RPMI7951 (cell line): Measurements from ENCODE around the gene CCDC28A. TPM values are rescaled to one million over a fixed set of nuclear protein-coding genes. Genes with fewer than 3 reads are reported as not detected.

Experiments
- DNase-seq: peaks from one replicate; pipeline ENCODE4 v3.0.0-alpha.2; 2012; ENCODE audit warnings: low read depth
- total RNA-seq: library from RNA; depleted of rRNA; stranded (reverse); fragments of >200 nt; shearing (Covaris generic); gene quantifications from 2 replicates; pipeline ENCODE4 v1.2.3, GENCODE V29; 2014

The CCDC28A gene
- total RNA-seq, 1 experiment from 2014 or later: 25.7 TPM

DNA sequence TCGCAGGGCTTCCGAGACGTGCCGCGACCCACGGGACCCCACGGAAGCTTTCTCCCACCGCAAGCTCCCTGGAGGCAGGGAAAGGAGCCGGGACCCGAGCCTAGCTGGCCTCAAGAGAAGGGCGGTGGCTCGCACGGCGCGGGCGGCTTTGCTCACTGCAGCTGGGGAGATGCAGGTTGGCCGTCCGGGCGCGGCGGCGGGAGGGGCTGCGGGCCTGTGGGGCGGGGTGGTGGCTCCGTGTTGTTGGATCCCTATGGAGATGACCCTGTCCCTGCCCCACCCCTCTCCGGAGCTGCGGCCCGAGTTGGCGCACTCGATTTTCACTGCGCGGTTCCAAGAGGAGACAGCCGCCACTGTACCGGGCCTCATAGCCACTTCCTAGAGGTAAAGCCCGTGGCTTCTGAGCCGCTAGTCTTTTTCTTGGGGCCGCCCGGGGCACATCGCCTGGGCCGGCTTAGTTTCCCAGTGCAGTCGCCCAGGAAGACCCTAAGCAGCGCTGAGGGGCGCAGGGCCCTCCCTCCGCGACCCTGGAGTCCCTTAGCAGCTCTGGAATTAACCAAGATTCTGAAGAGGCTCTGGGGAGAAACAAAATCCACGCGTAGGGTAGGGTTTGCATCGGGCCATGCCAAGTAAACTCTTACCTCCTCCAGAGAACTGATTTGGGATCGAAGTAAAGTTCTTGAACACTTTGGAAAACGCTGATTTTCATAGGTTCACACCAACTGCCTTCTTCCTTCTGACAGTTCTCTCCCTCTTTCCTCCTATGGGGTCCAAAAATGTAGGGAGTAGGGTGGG lies 22.4 kb downstream of the CCDC28A start, which contains the start of gene ECT2L:
TSS of gene ECT2L (plus strand) at position 279 of the 795 bp plus-strand sequence. CDS start 17,188 bp downstream, outside the sequence.
- DNase-seq: peak; percentile 85

GRCh38 chr6:138796771-138797170 lies 23.2 kb downstream of the CCDC28A start:
- no peak for DNase-seq

DNA sequence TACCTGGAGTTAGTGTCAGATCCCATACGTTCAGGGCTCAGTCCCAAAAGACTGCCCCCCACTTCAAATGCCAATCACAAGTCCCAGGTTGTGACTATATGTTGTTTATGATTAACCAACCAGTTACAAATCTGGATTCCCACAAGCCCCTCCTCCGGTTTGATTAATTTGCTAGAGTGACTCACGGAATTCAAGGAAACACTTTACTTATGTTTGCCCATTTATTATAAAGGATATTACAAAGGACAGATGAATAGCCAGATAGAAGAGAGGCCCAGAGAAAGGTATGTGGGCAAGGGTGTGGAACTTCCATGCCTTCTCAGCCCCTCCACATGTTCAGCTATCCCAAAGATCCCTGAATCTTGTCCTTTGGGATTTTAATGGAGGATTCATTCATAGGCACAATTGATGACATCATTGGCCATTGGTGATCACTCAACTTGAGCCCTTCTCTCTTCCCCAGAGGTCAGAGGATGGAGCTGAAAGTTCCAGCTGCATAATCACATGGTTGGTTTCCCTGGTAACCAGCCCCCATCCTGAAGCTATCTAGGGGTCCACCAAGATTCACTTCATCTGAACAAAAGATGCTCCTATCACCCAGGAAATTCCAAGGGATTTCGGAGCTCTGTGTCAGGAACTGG lies 24.4 kb downstream of the CCDC28A start:
- no peak for DNase-seq

DNA sequence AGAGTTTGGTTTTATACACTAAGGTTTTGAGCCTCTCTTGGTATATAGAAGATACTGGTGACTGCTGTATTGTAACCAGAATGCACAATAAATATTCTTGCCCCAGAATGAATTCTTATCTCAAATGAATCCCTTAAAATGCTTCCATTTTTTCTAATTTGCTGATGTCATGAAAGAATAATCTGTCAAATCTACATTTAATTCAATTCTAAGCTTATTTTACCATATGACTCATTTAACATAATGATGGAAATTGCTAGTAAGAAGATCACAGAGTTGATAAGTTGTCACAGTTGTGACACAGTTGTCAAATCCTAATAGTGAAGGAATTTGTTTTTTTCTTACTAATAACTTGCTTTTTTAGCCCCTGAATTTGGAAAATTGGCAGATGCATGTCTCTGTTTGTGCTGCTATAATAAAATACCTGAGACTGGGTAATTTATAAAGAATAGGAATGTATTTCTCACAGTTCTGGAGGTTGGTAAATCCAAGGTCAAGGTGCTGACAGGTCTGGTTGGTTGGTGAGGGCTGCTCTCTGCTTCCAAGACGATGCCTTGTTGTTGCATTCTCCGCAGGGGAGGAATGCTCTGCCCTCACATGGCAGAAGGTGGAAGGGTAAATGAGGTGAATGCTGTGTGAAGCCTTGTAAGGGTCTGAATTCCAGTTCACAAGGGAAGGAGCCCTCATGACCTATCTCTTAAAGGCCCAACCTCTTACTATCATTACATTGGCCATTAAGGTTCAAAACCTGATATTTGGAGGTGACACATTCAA lies 27.0 kb downstream of the CCDC28A start:
- peak; percentile 8 for DNase-seq

DNA sequence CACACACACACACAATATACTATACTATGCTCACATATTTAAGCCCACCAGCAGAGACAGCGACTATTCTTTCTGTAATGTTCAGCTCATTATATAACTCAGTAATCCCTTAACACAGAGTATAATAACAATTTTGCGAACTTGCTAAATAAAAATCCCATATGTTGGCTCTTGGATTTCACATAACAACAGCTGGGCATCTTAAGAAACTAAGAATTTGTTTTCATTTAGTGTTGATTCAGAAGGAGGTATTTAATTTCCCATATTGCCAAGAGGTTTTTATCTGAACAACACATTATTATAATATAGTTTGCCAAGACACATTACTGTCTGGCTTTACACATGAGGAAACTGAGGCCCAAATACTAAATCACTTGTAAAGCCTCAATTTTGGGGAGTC lies 29.8 kb downstream of the CCDC28A start:
- no peak for DNase-seq

DNA sequence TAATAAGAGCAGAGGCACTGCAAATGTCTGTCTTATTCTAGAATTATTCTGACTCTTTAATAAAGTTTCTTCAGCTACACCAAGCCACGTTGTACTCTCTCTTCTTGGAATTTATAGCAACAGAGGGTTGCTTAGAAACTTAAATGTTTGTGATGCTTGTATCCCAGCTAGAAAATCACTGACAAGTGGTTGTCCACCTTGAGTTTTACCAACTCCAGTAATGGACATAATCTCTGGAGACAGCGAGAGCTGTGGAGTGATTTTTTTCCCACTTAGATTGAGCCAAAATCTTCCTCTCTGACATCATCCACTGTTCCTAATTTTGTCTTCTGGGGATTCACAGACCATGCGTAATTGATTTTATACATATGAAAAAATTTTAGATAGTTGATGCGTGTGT lies 30.3 kb downstream of the CCDC28A start:
- no peak for DNase-seq

GRCh38 chr6:138805016-138805765 lies 31.6 kb downstream of the CCDC28A start:
- peak; percentile 51 for DNase-seq

- no peak for DNase-seq
These were observed 33.3 kb downstream of the CCDC28A start for GRCh38 chr6:138806889-138807288.

- no peak for DNase-seq
These were observed 36.1 kb downstream of the CCDC28A start for GRCh38 chr6:138809677-138810076.

- no peak for DNase-seq
These were observed 38.3 kb downstream of the CCDC28A start for GRCh38 chr6:138811866-138812265.

DNA sequence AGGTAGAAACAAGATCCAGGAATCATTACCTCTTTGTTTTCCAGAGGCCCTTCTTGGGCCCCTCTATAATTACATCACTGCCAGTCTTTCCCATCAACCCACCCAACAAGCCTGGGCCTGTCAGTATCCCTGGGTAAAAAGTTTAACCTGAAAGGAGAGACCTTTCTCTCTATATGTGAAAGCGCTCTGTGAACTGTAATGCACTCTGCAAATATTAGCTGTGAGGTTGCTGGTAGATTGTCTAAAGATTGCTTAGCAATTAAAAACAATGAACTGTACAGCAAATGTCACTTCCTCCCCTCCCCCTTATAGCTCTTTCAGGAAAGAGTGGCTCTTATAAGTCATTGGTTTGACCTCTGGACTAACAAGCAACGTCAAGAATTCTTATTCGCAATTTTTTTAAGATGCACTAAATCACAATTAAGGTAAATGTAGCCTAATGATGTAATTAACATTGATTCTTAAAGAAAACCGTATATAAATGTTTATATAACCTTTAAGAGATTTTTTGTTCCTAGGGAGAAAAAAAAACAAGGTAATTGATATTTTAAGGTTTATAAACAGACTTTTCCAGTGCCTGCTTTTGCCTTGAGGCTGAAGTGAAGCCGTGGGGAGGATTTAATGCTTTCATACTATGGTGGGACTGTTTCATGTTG lies 40.7 kb downstream of the CCDC28A start:
- DNase-seq: no peak

DNA sequence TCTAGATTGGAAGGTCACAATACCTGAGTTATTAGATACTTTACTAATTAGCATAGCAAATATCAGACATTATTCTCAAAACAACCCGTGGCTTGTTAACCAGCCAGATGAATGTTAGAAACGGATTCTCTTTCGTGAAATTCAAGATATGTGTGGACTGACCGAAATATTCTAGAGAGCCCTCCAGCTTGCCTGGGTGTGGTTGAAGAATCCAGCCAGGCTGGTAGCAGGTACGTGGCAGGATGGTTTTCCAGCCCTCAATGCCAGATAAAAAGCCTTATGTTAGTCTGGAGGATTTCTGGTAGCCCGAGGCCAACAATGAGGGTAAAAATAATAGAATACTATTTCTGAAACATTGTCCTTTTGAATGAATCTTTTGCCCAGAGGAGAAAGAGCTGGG lies 41.7 kb downstream of the CCDC28A start:
- DNase-seq: no peak

GRCh38 chr6:138815797-138816528 lies 42.4 kb downstream of the CCDC28A start:
- DNase-seq: peak; percentile 74

DNA sequence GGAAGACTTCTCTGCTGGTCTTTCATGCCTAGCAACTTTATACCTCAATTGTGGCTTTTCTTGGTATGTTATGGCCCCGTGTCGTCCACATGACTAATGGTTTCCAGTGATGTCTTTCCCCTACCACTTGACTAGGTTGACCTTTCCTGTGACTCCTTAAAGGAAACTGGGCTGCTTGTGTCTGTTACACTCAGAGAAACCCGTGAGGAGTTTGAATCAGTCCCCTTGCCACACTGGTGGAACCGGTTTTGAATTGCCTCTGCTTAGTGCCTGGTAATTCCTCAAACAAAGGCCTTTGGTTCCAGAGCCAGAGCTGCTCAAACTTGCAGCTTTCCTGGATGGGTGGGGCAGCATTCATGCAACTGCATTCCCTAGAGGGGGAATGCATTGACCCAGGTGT lies 44.2 kb downstream of the CCDC28A start:
- DNase-seq: peak; percentile 84

DNA sequence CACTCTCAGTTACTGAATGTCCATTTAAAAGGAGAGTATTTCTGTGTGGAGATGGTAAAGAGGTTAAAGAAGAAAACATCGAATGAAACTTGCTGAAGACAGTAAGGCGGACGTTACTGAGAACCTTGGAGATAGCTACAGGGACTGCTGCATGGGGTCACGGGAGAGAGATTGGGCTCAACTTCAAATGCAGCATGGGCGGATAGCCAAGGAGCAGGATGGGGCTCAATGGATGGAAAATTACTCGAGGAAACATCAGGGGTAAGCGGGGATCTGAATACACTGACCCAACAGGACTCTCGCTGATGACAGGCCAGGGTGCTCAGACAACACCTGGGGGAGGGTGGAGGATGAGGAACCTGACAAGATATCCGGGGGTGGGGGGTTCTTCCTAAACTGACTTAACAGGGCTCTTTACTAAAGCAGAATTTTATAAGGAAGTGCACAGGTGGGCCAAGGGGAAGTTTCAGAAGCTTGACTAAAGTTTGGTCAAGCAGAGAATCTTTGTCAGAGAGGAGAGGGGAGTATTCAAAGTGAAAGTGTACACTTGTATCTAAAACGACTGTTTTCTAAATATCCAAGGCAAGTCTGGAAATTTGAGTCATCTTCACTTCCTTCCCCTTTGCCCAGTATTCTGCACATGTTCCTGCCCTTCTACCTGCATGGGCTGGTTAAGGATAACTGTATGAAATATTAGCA lies 45.1 kb downstream of the CCDC28A start:
- peak; percentile 11 for DNase-seq

GRCh38 chr6:138821519-138821918 lies 48.0 kb downstream of the CCDC28A start:
- DNase-seq: no peak

DNA sequence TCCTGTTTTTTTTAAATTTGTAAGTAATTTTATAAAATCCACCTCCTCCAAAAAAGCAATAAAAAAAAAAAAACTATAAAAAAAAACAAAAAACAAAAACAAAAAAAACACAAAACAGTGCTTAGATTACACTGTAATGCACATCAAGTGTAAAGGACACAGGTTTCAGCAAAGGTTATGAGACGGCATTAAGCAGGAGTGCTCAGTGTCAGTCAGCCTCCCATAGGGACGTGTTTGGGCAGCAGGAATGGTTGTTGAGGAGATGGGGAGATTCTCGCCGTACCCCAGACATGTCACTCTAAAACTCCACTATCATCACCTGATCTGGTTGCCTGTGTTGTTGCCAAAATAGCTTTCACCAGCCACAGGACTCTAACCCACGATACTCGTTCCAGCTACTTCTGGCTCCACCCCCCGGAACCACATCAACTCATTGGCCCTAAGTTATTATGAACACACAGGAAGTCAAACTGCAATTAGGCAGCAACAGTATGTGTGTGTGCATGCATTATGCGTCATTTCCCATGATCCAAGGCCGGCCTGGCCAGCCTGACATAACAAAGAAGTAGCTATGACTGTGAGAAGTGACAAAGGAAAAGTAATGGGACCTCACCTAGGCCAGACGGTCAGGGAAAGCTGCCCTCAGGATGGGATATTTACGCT lies 51.0 kb downstream of the CCDC28A start:
- DNase-seq: peak; percentile 25

DNA sequence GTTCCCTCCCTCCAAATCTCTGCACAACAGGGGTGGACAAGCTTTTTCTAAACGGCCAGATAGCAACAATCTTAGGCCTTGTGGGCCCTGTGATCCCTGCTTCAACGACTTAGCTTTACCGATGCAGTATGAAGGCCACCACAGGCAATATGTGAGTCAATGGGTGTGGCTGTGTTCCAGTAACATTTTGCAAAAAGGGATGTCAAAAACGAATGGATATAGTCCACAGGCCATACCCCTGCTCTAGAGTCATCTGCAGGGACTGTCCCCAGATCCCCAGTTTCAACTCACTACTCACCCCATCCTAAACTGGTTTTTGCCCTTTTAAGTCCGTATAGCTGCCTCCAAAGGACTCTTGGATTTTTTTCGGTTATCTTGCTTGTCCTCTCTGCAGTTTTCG lies 56.7 kb downstream of the CCDC28A start:
- DNase-seq: no peak

DNA sequence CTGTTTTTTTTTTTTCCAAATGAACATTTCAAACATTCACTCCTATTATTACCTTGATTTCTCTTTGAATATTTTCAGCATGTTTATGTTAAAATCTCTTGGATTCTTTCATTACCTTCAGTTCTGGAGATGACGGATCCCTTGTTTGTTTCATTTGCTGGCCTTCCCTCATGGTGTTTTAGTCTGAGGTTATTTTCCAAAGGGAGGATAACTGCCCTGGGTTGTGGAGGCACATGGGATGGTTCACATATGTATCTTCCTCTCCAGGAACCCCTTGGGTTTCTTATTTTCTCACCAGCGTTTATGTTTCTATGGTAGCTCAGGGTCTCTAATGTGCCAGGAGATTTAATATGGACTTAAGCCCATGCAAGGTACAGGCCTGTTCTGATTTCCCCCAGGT lies 58.6 kb downstream of the CCDC28A start:
- DNase-seq: no peak
